ENCODE measurements around the gene TXNDC16.

The TXNDC16 gene

DNA sequence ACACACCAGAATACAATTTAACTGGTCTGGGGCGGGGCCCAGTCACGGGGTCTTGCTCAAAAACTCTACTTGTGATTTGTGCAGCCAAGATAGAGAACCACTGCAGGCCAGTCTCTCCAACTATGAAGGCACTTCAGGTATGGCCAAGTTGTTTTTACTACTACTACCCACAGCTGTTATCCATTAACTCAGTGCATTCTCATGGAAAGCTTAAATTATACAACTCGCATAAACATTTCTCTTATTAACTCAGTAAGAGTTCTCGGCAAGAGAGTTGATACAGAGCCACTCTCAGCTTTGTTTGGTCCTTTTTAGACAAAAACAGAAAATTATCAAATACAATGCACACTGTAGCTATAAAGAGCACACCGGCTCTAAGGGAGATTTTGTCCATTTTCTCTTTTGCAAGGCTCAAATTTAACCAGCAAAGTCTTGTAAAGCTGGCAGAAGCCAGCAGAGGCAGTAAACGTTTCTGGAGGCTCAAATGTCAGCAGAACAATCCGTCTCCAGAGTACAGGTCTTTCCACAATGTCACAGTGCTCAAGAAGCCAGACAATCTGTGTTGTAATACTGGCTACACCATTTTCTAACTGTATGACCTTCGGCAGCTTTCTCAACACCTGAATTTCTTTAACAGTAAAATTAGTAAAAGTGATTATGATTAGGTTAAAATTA, 152.2 kb downstream of the TXNDC16 start:
- DNase-seq = no peak
- intact Hi-C loops (cut with DNase I) = no loop called here

- intact Hi-C loops (cut with DNase I) = no loop called here
- no peak for DNase-seq
These were observed 153.2 kb downstream of the TXNDC16 start for GRCh38 chr14:52399104-52399503.

DNA sequence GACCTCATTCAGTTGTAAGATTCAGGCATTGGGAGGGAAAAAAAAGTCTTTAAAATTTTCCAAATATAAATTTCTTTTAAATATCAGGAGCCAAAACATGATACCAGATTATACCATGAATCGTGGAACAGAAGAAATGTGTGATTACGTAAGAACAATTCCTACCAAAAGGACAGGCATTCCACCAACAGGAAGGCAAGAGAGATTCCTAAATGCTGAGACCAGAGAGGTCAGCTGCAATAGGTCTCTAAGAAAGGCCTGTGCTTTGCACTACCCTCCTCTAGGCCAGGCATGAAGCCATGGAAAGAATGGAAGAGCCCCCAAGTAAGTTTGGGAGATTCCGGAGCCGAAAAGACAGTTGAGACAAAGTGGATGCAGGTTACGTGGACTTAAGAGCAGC, 154.5 kb downstream of the TXNDC16 start:
- no peak for DNase-seq
- intact Hi-C loops (cut with DNase I) = no loop called here

GRCh38 chr14:52395728-52396127, 156.6 kb downstream of the TXNDC16 start:
- no peak for DNase-seq
- intact Hi-C loops (cut with DNase I) = no loop called here

- intact Hi-C loops (cut with DNase I) = no loop called here
- no peak for DNase-seq
These were observed 160.3 kb downstream of the TXNDC16 start for GRCh38 chr14:52391881-52392615.

Measured in posterior cingulate gyrus (tissue), 11 donors.